ENCODE results near the gene FOXO3.

Gene FOXO3

GRCh38 chr6:108560463-108561308 lies at the start of gene FOXO3:
Gene FOXO3 (plus strand): TSS chr6:108560917. CDS start chr6:108561209, 292 bp downstream.
- TF ChIP-seq CTCF (IDR thresholded peaks at IDR 0.05; ENCODE audit: low read depth, low read length), result no peak
- DNase-seq (ENCODE audit: low read depth in 2 of 2), result peak; percentile 88 to 96
- H3K4me3 ChIP-seq (replicated peaks in 1 of 2; ENCODE audit: low read depth in 2 of 2, low read length in 2 of 2), result peak within 1 kb of the TSS; percentile 91 to 93

- DNase-seq (ENCODE audit: low read depth in 2 of 2), result peak; percentile 39 to 51
- peak; percentile 50 for TF ChIP-seq CTCF (IDR thresholded peaks at IDR 0.05; ENCODE audit: low read depth, low read length)
- no peak overlapping the region for H3K4me3 ChIP-seq (replicated peaks in 1 of 2; ENCODE audit: low read depth in 2 of 2, low read length in 2 of 2)
Measured at GRCh38 chr6:108518714-108519576, 41.8 kb upstream of the FOXO3 start.

- DNase-seq (ENCODE audit: low read depth in 2 of 2), result no peak
- no peak for TF ChIP-seq CTCF (IDR thresholded peaks at IDR 0.05; ENCODE audit: low read depth, low read length)
- no peak overlapping the region for H3K4me3 ChIP-seq (replicated peaks in 1 of 2; ENCODE audit: low read depth in 2 of 2, low read length in 2 of 2)
Measured at GRCh38 chr6:108521616-108522107, 39.1 kb upstream of the FOXO3 start.

- no peak for DNase-seq (ENCODE audit: low read depth in 2 of 2)
- no peak for TF ChIP-seq CTCF (IDR thresholded peaks at IDR 0.05; ENCODE audit: low read depth, low read length)
- no peak overlapping the region for H3K4me3 ChIP-seq (replicated peaks in 1 of 2; ENCODE audit: low read depth in 2 of 2, low read length in 2 of 2)
Measured at GRCh38 chr6:108523697-108524096, 37.0 kb upstream of the FOXO3 start.

- TF ChIP-seq CTCF (IDR thresholded peaks at IDR 0.05; ENCODE audit: low read depth, low read length), result no peak
- peak in 1 of 2 donors; percentile 24 for DNase-seq (ENCODE audit: low read depth in 2 of 2)
- H3K4me3 ChIP-seq (replicated peaks in 1 of 2; ENCODE audit: low read depth in 2 of 2, low read length in 2 of 2), result no peak overlapping the region
Measured at GRCh38 chr6:108524528-108525248, 36.0 kb upstream of the FOXO3 start.

- TF ChIP-seq CTCF (IDR thresholded peaks at IDR 0.05; ENCODE audit: low read depth, low read length), result peak; percentile 74
- no peak overlapping the region for H3K4me3 ChIP-seq (replicated peaks in 1 of 2; ENCODE audit: low read depth in 2 of 2, low read length in 2 of 2)
- peak; percentile 65 to 70 for DNase-seq (ENCODE audit: low read depth in 2 of 2)
Measured at GRCh38 chr6:108526739-108527174, 34.0 kb upstream of the FOXO3 start.

Data from cardiac fibroblast (primary cell).